WTC11 (cell line): ENCODE data around the gene CACNA2D3. TPM values are rescaled to one million over a fixed set of nuclear protein-coding genes. Genes with fewer than 3 reads are reported as not detected.

Source experiments
- ATAC-seq: fragments of 200-7000 bp; cut with Tn5 transposase; 2 replicates; pipeline ENCODE4 v1.10.0; 2021; ENCODE audit warnings: mild to moderate bottlenecking, moderate library complexity
- CTCF ChIA-PET: fragments of 300-600 bp; sonication (Branson Sonifier 250); formaldehyde crosslinking; loops from one replicate; lab custom pipeline; 2021; ENCODE audit warnings: antibody characterized with exemption; lab: Charles Lee
- POLR2A ChIA-PET: fragments of 350-600 bp; sonication (Branson Sonifier 250); formaldehyde crosslinking; loops from one replicate; lab custom pipeline; 2021; ENCODE audit warnings: antibody characterized with exemption; lab: Charles Lee
- DNase-seq: peaks from one replicate; pipeline ENCODE4 v3.0.0; 2021; ENCODE audit warnings: low spot score
- H3K27ac Mint-ChIP-seq: 2 replicates; pipeline ENCODE4 v1.8.0; 2021; ENCODE audit warnings: mixed read lengths
- H3K27me3 Mint-ChIP-seq: 2 replicates; pipeline ENCODE4 v1.8.0; 2021; ENCODE audit warnings: low read depth, mild to moderate bottlenecking, moderate library complexity, mixed read lengths
- H3K36me3 Mint-ChIP-seq: 2 replicates; pipeline ENCODE4 v1.8.0; 2021; ENCODE audit warnings: mixed read lengths
- H3K4me1 Mint-ChIP-seq: 2 replicates; pipeline ENCODE4 v1.8.0; 2022; ENCODE audit warnings: mixed read lengths
- H3K4me3 Mint-ChIP-seq: 2 replicates; pipeline ENCODE4 v1.8.0; 2021; ENCODE audit warnings: mild to moderate bottlenecking, moderate library complexity, mixed read lengths
- H3K9me3 Mint-ChIP-seq: 2 replicates; pipeline ENCODE4 v1.8.0; 2021; ENCODE audit warnings: mixed read lengths
- ETV6 ChIP-seq: sonication (generic); formaldehyde crosslinking; IDR thresholded peaks from 2 replicates; pipeline ENCODE4 v1.8.1; 2022; ENCODE audit warnings: mild to moderate bottlenecking, missing genetic modification reagents
- GRHL2 ChIP-seq: fragments of 250-450 bp; sonication (Bioruptor Pico); IDR thresholded peaks from 2 replicates; pipeline ENCODE4 v1.8.0; 2022; ENCODE audit warnings: mild to moderate bottlenecking, moderate library complexity; ENCODE audit not compliant: insufficient replicate concordance, severe bottlenecking
- HMGA2 ChIP-seq: fragments of 250-450 bp; sonication (Bioruptor Pico); IDR thresholded peaks from 2 replicates; pipeline ENCODE4 v1.4.0; 2021; ENCODE audit warnings: mild to moderate bottlenecking, moderate library complexity
- TEAD4 ChIP-seq: sonication (generic); formaldehyde crosslinking; IDR thresholded peaks from 2 replicates; pipeline ENCODE4 v1.8.0; 2022; ENCODE audit warnings: mild to moderate bottlenecking, missing genetic modification reagents
- ZNF219 ChIP-seq: sonication (generic); formaldehyde crosslinking; IDR thresholded peaks from 2 replicates; pipeline ENCODE4 v1.8.0; 2023; ENCODE audit warnings: missing genetic modification reagents, mild to moderate bottlenecking, borderline replicate concordance
- total RNA-seq: library from RNA; stranded (reverse); gene quantifications from 3 replicates; pipeline ENCODE4 v1.2.3, GENCODE V29; 2021
- TF ChIP-seq, protein P1 (sequence below): sonication (generic); formaldehyde crosslinking; IDR thresholded peaks from 2 replicates; pipeline ENCODE4 v1.8.1; 2022; ENCODE audit warnings: low read depth, missing genetic modification reagents, borderline replicate concordance
- TF ChIP-seq, protein P2 (sequence below): sonication (generic); formaldehyde crosslinking; IDR thresholded peaks from 2 replicates; pipeline ENCODE4 v1.8.1; 2023; ENCODE audit warnings: mild to moderate bottlenecking, missing genetic modification reagents, borderline replicate concordance
- TF ChIP-seq, protein P3 (sequence below): sonication (generic); formaldehyde crosslinking; IDR thresholded peaks from 2 replicates; pipeline ENCODE4 v1.8.0; 2023; ENCODE audit warnings: mild to moderate bottlenecking, missing genetic modification reagents
- TF ChIP-seq, protein P4 (sequence below): sonication (generic); formaldehyde crosslinking; IDR thresholded peaks from 2 replicates; pipeline ENCODE4 v1.8.1; 2023; ENCODE audit warnings: mild to moderate bottlenecking, moderate library complexity, missing genetic modification reagents
- TF ChIP-seq, protein P5 (sequence below): sonication (generic); formaldehyde crosslinking; IDR thresholded peaks from 2 replicates; pipeline ENCODE4 v1.8.1; 2023; ENCODE audit warnings: mild to moderate bottlenecking, missing genetic modification reagents, moderate library complexity

The CACNA2D3 gene
- total RNA-seq, 1 experiment from 2014 or later: 5.0 TPM

DNA sequence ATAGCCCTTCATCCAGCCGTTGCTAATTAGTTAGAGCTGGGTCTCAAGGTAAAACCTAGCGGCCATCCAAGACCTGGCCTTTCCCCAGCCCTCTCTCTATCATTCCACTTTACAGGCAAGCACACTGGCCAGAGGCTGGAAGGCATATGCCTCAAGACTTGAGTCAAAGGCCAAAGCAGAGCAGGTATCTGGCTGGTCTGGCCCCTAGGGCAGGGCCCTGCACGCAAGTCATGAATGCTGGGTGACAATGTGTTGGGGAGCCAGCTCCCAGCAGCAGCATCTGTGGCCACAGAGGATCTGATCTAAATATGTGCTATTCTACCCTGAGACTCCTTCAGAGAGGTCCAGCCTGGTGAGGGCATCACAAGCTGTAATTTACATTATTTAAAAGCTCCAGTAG, 691.9 kb downstream of the CACNA2D3 start:
- ChIA-PET POLR2A (interaction anchor here (0.5 kb wide), 1 partner anchor 85 kb away, joined by 5 read pairs; no protein-coding TSS in a partner anchor), CTCF (interaction anchor here (1.1 to 1.5 kb wide), 2 partner anchors 17 to 33 kb away, joined by 3 read pairs; no protein-coding TSS in a partner anchor)
- H3K27me3 Mint-ChIP-seq: peaks cover 56% of the 10 kb centered on the region
- H3K4me1 Mint-ChIP-seq: no peaks in the 10 kb centered on the region
- H3K27ac Mint-ChIP-seq: no peak overlapping the region
- ATAC-seq (no peak), DNase-seq (no peak)
- peaks cover 8% of the 10 kb centered on the region for H3K36me3 Mint-ChIP-seq
- no peaks in the 10 kb centered on the region for H3K9me3 Mint-ChIP-seq
- H3K4me3 Mint-ChIP-seq: no peak overlapping the region
- TF ChIP-seq HMGA2 (CRISPR knock-in tag) (no peak), ETV6 (CRISPR knock-in tag) (no peak)
- TF ChIP-seq, protein P1, sequence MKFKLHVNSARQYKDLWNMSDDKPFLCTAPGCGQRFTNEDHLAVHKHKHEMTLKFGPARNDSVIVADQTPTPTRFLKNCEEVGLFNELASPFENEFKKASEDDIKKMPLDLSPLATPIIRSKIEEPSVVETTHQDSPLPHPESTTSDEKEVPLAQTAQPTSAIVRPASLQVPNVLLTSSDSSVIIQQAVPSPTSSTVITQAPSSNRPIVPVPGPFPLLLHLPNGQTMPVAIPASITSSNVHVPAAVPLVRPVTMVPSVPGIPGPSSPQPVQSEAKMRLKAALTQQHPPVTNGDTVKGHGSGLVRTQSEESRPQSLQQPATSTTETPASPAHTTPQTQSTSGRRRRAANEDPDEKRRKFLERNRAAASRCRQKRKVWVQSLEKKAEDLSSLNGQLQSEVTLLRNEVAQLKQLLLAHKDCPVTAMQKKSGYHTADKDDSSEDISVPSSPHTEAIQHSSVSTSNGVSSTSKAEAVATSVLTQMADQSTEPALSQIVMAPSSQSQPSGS (CRISPR knock-in tag): no peak

DNA sequence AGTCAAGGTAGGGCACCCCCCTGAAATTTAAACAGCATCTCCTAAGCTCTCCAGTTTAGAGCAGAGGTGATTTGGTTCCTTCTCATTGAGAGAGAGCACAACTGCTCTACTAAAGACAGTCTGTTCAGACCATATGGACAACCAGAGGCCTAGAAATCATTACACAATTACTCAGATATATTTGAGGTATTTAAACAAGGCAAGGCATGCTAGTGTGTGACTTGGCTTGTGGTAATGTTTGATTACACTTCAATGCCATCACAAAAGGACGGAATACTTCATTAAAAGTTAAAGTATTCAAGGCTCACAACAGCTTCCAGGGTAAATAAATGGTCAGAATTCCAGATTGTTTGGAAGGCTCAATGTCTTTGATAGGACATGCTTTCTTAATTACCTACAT, 695.3 kb downstream of the CACNA2D3 start:
- peaks cover 87% of the 10 kb centered on the region for H3K27me3 Mint-ChIP-seq
- POLR2A ChIA-PET: no interaction called here
- no peak for DNase-seq

More for the DNA sequence above, 695.3 kb downstream of the CACNA2D3 start:
- H3K27ac Mint-ChIP-seq: no peak overlapping the region
- H3K4me3 Mint-ChIP-seq: no peak overlapping the region
- no peaks in the 10 kb centered on the region for H3K9me3 Mint-ChIP-seq
- TF ChIP-seq GRHL2 (CRISPR knock-in tag) (no peak), TEAD4 (no peak), ZNF219 (CRISPR knock-in tag) (no peak)
- TF ChIP-seq, protein P2, sequence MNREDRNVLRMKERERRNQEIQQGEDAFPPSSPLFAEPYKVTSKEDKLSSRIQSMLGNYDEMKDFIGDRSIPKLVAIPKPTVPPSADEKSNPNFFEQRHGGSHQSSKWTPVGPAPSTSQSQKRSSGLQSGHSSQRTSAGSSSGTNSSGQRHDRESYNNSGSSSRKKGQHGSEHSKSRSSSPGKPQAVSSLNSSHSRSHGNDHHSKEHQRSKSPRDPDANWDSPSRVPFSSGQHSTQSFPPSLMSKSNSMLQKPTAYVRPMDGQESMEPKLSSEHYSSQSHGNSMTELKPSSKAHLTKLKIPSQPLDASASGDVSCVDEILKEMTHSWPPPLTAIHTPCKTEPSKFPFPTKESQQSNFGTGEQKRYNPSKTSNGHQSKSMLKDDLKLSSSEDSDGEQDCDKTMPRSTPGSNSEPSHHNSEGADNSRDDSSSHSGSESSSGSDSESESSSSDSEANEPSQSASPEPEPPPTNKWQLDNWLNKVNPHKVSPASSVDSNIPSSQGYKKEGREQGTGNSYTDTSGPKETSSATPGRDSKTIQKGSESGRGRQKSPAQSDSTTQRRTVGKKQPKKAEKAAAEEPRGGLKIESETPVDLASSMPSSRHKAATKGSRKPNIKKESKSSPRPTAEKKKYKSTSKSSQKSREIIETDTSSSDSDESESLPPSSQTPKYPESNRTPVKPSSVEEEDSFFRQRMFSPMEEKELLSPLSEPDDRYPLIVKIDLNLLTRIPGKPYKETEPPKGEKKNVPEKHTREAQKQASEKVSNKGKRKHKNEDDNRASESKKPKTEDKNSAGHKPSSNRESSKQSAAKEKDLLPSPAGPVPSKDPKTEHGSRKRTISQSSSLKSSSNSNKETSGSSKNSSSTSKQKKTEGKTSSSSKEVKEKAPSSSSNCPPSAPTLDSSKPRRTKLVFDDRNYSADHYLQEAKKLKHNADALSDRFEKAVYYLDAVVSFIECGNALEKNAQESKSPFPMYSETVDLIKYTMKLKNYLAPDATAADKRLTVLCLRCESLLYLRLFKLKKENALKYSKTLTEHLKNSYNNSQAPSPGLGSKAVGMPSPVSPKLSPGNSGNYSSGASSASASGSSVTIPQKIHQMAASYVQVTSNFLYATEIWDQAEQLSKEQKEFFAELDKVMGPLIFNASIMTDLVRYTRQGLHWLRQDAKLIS (CRISPR knock-in tag): no peak
- TF ChIP-seq, protein P3, sequence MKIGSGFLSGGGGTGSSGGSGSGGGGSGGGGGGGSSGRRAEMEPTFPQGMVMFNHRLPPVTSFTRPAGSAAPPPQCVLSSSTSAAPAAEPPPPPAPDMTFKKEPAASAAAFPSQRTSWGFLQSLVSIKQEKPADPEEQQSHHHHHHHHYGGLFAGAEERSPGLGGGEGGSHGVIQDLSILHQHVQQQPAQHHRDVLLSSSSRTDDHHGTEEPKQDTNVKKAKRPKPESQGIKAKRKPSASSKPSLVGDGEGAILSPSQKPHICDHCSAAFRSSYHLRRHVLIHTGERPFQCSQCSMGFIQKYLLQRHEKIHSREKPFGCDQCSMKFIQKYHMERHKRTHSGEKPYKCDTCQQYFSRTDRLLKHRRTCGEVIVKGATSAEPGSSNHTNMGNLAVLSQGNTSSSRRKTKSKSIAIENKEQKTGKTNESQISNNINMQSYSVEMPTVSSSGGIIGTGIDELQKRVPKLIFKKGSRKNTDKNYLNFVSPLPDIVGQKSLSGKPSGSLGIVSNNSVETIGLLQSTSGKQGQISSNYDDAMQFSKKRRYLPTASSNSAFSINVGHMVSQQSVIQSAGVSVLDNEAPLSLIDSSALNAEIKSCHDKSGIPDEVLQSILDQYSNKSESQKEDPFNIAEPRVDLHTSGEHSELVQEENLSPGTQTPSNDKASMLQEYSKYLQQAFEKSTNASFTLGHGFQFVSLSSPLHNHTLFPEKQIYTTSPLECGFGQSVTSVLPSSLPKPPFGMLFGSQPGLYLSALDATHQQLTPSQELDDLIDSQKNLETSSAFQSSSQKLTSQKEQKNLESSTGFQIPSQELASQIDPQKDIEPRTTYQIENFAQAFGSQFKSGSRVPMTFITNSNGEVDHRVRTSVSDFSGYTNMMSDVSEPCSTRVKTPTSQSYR (CRISPR knock-in tag): no peak
- TF ChIP-seq, protein P4, sequence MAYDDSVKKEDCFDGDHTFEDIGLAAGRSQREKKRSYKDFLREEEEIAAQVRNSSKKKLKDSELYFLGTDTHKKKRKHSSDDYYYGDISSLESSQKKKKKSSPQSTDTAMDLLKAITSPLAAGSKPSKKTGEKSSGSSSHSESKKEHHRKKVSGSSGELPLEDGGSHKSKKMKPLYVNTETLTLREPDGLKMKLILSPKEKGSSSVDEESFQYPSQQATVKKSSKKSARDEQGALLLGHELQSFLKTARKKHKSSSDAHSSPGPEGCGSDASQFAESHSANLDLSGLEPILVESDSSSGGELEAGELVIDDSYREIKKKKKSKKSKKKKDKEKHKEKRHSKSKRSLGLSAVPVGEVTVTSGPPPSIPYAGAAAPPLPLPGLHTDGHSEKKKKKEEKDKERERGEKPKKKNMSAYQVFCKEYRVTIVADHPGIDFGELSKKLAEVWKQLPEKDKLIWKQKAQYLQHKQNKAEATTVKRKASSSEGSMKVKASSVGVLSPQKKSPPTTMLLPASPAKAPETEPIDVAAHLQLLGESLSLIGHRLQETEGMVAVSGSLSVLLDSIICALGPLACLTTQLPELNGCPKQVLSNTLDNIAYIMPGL (CRISPR knock-in tag): no peak
- TF ChIP-seq, protein P5, sequence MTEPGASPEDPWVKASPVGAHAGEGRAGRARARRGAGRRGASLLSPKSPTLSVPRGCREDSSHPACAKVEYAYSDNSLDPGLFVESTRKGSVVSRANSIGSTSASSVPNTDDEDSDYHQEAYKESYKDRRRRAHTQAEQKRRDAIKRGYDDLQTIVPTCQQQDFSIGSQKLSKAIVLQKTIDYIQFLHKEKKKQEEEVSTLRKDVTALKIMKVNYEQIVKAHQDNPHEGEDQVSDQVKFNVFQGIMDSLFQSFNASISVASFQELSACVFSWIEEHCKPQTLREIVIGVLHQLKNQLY (CRISPR knock-in tag): no peak
- peaks cover 18% of the 10 kb centered on the region for H3K4me1 Mint-ChIP-seq
- CTCF ChIA-PET: no interaction called here
- no peak for ATAC-seq
- peaks cover 12% of the 10 kb centered on the region for H3K36me3 Mint-ChIP-seq
